Measurements from ENCODE around the gene IL15.

The IL15 gene

DNA sequence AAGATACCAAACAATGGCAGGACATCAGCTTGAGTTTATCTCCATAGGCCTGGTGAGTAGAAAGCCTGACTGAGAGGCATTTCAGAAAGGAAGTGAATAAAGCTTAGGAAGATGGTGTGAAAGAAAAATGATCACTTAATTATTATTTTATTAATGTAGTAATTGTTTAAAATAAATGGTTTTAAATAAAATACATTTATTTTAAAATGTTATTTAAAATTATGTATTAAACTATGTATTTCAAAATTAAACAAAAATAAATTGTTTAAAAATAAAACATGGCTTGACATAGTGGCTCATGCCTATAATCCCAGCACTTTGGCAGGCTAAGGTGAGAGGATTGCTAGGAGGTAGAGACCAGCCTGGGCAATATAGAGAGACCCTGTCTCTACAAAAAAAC, 145.8 kb downstream of the IL15 start:
- DNase-seq = no peak
